DMS 273 (cell line): ENCODE data around the gene EFNA2.

Experiments
- DNase-seq: peaks from one replicate; lab custom pipeline; 2025; ENCODE audit not compliant: unreplicated experiment; lab: John Stamatoyannopoulos, UW

EFNA2 gene

GRCh38 chr19:1271528-1272422 lies 13.9 kb upstream of the EFNA2 start:
- DNase-seq = no peak

GRCh38 chr19:1272423-1273262 lies 13.0 kb upstream of the EFNA2 start:
- DNase-seq = no peak

- no peak for DNase-seq
These were observed 12.2 kb upstream of the EFNA2 start for GRCh38 chr19:1273263-1274041.

GRCh38 chr19:1274081-1274851 lies 11.4 kb upstream of the EFNA2 start:
- DNase-seq = no peak

- peak; percentile 74 for DNase-seq
These were observed 10.8 kb upstream of the EFNA2 start for GRCh38 chr19:1274852-1275259.

GRCh38 chr19:1275260-1275975 lies 10.3 kb upstream of the EFNA2 start, which contains the start of gene FAM174C:
Gene FAM174C, plus strand, starts transcription at chr19:1275530. Its CDS starts 20 bp downstream, at chr19:1275550.
- DNase-seq = peak; percentile 99

- no peak for DNase-seq
These were observed 9.6 kb upstream of the EFNA2 start for GRCh38 chr19:1275976-1276627.

- DNase-seq = no peak
These were observed 9.0 kb upstream of the EFNA2 start for GRCh38 chr19:1276628-1277022.

GRCh38 chr19:1277061-1277460 lies 8.6 kb upstream of the EFNA2 start:
- no peak for DNase-seq

GRCh38 chr19:1278074-1278473 lies 7.6 kb upstream of the EFNA2 start:
- no peak for DNase-seq

- DNase-seq = no peak
These were observed 6.7 kb upstream of the EFNA2 start for GRCh38 chr19:1278713-1279660.

GRCh38 chr19:1279782-1280341 lies 5.8 kb upstream of the EFNA2 start:
- DNase-seq = peak; percentile 93

- DNase-seq = no peak
These were observed 4.8 kb upstream of the EFNA2 start for GRCh38 chr19:1280636-1281568.

GRCh38 chr19:1281569-1282287 lies 3.9 kb upstream of the EFNA2 start:
- DNase-seq = no peak

GRCh38 chr19:1282588-1283206 lies 3.0 kb upstream of the EFNA2 start:
- peak; percentile 61 for DNase-seq
